NCI-H146 (cell line): ENCODE data around the gene PRODH2.
"Not testable (repeated sequence)": the region's sequence is repeated elsewhere in the genome, so short reads cannot be mapped to it uniquely, and the experiment has no call there.

ENCODE experiments used
- DNase-seq: peaks from one replicate; lab custom pipeline; 2025; lab: John Stamatoyannopoulos, UW

The PRODH2 gene

GRCh38 chr19:35796645-35797542, 15.8 kb downstream of the PRODH2 start:
- no peak for DNase-seq

DNA sequence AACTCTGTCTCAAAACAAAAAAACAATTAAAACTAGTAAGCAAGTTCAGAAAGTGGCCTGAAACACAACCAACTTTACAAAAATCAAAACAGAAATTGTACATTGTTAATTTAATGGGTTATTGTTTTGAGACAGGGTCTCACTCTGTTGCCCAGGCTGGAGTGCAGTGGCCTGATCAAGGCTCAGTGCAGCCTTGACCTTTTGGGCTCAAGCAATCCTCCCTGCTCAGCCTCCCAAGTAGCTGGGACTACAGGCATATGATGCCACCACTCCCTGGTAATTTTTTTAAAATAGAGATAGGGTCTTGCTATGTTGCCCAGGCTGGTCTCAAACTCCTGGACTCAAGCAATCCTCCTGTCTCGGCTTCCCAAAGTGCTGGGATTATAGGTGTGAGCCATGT, 17.1 kb downstream of the PRODH2 start:
- DNase-seq = not testable (repeated sequence)

DNA sequence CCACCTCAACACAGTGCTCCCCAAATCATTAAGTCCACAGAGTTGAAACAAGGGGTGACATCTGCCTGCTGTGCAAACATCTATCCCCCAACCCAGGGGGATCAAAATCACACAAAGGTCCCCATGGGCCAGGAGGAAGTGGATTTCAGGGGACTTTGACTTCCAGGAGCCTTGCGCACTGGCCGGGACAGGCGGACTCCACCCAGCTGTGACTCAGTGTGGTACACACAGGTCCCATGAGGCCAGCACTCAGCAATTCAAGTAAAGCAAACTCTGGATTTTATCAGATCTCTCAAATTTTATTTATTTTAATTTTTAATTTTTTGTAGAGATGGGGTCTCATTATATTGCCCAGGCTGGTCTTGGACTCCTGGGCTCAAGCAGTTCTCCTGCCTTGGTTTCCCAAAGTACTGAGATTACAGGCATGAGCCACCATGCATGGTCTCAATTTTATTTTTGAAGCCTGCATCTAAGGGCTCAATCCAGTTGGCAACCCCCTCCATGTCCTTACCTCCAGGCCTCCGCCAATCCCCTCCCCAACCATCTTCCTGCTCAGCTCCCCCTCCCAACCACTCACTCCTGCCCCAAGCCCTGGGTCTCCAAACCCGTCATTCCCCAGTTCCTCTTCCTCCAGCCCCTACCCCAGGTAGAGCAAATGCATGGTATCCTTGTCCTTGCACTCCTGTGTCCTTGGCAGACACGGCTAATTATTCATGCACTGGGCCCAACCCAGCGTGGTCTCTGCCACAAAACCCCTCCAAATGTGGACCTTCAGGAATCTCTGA, 19.1 kb downstream of the PRODH2 start:
- no peak for DNase-seq

- no peak for DNase-seq
Measured at GRCh38 chr19:35792888-35793287, 19.8 kb downstream of the PRODH2 start.

GRCh38 chr19:35792312-35792711, 20.3 kb downstream of the PRODH2 start:
- no peak for DNase-seq

DNA sequence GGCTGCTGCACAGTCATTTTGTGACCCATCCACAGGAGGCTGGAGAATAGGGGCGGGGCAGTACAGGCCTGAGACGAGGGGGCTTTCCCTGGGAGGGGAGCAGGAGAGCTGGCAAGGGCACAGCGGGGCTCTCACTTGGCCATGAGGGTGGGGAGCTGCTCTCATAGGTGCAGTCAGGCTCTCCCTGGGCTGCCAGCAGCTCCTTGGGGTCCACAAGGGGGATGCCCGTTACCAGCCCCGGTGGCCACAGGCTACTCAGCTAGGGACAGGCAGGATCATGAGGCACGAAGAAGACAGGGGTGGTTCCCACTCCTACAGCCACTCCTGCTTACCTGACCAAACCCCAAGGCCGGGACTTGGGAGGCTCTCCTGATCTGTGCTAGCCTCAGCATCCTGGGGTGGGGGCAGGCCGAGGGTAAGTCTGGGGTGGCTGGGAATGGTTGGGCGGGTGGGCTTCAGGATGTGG, 20.8 kb downstream of the PRODH2 start:
- DNase-seq = no peak

DNA sequence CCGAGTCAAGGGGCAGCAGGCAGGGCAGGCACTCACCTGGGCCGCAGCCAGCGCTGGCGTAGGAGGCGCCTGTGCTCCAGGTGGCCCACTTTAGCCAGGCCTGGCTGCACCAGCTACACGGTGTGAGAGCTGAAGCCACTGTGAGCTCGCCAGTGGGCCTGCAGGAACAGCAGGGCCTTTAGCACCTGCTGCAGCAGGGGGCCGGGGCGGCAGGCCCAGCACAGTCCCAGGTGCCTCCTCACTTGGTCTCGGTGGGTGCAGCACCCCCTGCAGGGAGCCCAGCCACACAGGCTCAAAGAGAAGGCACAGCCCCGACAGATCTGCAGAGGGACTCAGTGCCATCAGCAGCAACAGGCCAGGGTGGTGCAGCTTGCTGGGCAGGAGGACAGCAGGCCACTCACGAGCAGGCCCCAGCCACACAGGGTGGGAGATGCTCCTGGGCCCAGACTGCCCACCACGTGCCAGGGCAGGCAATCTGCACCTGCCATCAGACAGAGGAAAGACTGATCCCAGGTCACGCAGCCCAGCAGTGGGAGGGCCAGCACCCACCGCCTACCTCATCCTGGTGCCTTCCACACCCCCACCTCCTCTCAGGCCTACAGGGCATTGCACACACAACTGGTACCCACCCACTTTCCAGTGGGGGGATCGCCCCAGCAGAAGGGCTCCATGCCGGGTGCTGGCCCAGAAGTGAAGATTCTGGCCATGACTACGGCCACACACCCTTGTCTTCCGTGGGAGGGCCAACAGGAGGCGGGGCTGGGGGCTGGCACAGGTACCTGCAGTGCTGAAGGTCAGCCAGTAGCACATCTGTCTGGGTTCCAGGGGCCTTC, 21.4 kb downstream of the PRODH2 start:
- peak; percentile 73 for DNase-seq

DNA sequence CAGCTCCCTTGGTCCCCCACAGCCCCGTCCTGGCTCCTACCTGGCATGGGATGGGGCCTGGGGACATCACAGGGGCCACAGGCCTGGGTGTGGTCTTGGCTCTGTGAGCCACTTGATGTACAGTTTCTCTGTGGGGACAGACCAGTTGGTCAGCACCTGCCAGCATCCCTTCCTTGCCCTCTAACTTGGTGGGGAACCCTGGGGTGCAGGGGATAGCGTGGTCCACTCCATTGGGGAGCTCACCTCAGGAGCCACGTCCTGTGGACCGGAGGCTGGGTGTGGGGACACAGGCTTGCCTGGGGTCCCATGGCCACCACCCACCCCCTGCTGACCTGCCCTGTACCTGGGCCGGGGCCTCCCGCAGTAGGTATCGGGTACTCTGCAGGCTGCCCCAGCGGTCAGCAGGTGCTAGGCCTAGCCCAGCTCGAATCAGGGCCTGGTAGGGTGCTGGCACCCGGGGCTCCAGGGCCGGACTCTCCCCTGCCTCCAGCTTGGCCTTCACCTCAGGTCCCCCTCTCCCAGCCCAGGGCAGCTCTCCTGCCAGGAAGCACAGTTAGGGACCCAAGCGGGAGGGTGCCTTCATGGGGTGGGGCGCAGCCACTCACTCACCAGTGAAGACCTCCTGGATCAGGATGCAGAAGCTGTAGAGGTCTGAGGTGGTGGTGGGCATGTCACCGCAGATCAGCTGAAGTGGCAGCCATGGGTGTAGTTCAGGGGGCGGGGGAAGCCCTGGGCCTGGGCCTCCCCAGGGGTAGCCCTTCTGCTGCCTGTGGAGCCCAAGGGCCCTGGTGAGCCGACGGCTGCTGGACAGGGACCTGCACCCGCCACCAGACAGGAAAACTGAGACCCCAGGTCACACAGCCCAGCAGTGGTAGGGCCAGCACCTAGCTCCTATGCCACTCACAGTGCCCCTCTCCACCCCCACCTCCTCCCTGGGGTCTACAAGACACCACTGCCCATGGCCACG, 22.4 kb downstream of the PRODH2 start:
- DNase-seq = no peak

GRCh38 chr19:35789195-35789977, 23.3 kb downstream of the PRODH2 start:
- DNase-seq = no peak

- DNase-seq = no peak
Measured at GRCh38 chr19:35788205-35788960, 24.3 kb downstream of the PRODH2 start.

- DNase-seq = no peak
Measured at GRCh38 chr19:35787227-35787799, 25.3 kb downstream of the PRODH2 start.

- DNase-seq = no peak
Measured at GRCh38 chr19:35786299-35787160, 26.1 kb downstream of the PRODH2 start.

DNA sequence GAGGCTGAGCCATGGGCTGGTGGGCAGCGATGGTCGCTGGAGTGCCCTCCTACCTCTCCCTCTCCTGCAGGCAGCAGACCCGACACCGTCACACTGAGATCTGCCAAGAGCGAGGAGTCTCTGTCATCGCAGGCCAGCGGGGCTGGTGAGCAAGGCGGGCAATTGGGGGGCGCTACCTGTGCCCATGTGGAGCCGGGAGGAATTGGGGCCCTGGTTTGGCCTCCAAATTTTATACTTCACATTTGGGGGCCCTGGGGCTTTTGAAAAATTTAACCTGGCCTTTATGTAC, 27.4 kb downstream of the PRODH2 start:
- no peak for DNase-seq

GRCh38 chr19:35784503-35785338, 27.9 kb downstream of the PRODH2 start:
- no peak for DNase-seq

DNA sequence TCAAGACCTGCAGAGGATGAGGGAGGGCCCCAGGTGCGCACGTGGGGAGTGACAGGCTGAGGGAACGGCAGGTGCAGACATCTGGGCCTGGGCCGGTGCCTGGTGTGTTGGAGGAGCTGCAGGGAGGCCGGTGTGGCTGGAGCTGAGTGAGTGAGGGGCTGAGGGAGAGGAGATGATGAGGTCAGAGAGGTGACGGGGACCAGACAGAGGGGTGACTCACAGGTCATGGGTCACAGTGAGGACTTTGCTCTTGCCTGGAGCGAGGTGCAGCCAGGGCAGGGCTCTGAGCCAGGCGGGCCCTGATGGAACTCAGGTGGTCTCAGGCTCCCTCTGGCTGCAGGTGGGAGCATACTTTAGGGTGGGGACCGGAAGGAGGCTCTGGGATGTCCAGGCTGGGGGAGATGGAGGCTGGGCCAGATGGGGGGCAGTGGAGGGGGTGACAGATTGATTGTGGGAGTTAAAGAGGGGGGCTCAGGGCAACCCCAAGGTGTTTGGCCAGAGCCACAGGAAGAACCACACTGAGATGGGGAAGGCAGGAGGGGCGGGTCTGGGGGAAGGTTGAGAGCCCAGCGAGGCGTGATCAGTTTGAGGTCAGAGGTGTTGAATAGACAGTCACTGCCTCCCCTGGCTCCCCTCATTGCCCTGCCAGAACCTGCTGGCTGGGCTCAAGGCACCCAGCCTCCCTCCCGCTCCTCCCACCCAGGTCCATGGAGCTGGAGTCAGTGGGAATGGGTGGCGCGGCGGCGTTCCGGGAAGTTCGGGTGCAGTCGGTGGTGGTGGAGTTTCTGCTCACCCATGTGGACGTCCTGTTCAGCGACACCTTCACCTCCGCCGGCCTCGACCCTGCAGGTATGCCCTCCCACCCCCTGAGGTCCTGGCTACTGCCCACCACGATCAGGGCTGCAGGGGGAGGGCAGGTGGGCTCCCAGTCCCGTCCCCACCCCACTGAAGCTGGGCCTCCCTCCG, 28.9 kb downstream of the PRODH2 start:
- DNase-seq = no peak

DNA sequence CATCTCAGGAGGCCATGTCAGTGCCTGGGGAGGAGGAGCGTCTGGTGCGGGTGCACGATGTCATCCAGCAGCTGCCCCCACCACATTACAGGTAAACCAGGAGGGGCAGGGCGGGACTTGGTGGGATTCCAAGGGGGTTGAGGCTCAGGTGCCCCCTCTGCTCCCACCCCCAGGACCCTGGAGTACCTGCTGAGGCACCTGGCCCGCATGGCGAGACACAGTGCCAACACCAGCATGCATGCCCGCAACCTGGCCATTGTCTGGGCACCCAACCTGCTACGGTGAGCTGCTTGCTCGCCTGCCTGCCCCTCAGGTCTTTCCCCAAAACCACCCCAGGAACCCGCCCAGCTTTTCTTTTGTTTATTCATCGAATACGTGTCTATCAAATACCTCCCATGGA, 30.1 kb downstream of the PRODH2 start:
- no peak for DNase-seq
